Left lung (tissue), 10 donors: ENCODE measurements around the gene SCLY. TPM values are rescaled to one million over a fixed set of nuclear protein-coding genes. Genes with fewer than 3 reads are reported as not detected.

ENCODE experiments used
- ATAC-seq: fragments of 200-7000 bp; cut with Tn5 transposase; one replicate; pipeline ENCODE4 v1.9.1; 2020; ENCODE audit warnings: moderate library complexity
- DNase-seq, 4 donors: peaks; one replicate each; pipeline ENCODE4 v3.0.0-alpha.2; 2013 to 2020
- H3K27ac ChIP-seq, 2 donors: fragments of 200-600 bp; sonication (generic) in 1 of 2; one replicate each; pipeline versions ENCODE4 v1.5.0 to v1.8.0; 2020 to 2021
- H3K27me3 ChIP-seq, 2 donors: fragments of 200-600 bp; sonication (generic) in 1 of 2; one replicate each; pipeline versions ENCODE4 v1.5.0 to v1.8.0; 2020 to 2021
- H3K36me3 ChIP-seq, 2 donors: fragments of 200-600 bp; sonication (generic) in 1 of 2; one replicate each; pipeline versions ENCODE4 v1.5.0 to v1.8.0; 2020 to 2021
- H3K4me1 ChIP-seq, 2 donors: fragments of 200-600 bp; one replicate each; pipeline ENCODE4 v1.8.0; 2021
- H3K4me3 ChIP-seq, 2 donors: fragments of 200-600 bp; sonication (generic) in 1 of 2; one replicate each; pipeline versions ENCODE4 v1.5.0 to v1.8.0; 2020 to 2021; ENCODE audit warnings: mild to moderate bottlenecking in 1 of 2
- H3K9me3 ChIP-seq, 2 donors: fragments of 200-600 bp; sonication (generic) in 1 of 2; one replicate each; pipeline versions ENCODE4 v1.5.0 to v1.8.0; 2020 to 2021
- CTCF ChIP-seq, 2 donors: fragments of 200-600 bp; sonication (generic) in 1 of 2; IDR thresholded peaks; one replicate each; pipeline versions ENCODE4 v1.5.0 to v1.8.0; 2021; ENCODE audit warnings: antibody characterized with exemption in 2 of 2
- intact Hi-C, 2 donors: fragments of 100-400 bp; cut with DNase I; formaldehyde crosslinking; loops; one replicate each; pipeline versions ENCODE4 v1.11.2 to v1.14.2; 2022
- polyA plus RNA-seq, 6 donors: library from polyadenylated mRNA; unstranded; fragments of 120-200 nt; gene quantifications; one replicate each; pipeline ENCODE4 v1.2.1, GENCODE V29; 2013; ENCODE audit not compliant: insufficient read length in 6 of 6
- total RNA-seq, 2 donors: library from RNA; stranded (reverse); fragmentation: NEBNext Ultra II Directional; extraction: Animal tissue kit (Norgen Biotek cat#: 25700); gene quantifications; one replicate each; pipeline ENCODE4 v1.2.1, GENCODE V29; 2021
- donor health status: DM: no; HTN: yes; CAD: no.
- donor health status: DM: no; HTN: no; CAD: no.

The SCLY gene
- total and polyA plus RNA-seq, 8 donors = 10.9 to 20.9 (median 15.2) TPM

GRCh38 chr2:238039151-238039550 is 21.6 kb upstream of the SCLY start:
- no peaks in the 10 kb centered on the region for H3K27me3 ChIP-seq
- intact Hi-C loops = no loop called here
- no peak for ATAC-seq
- peaks cover 0 to 100% of the 10 kb centered on the region in 2 donors for H3K36me3 ChIP-seq
- H3K4me3 ChIP-seq = no peak overlapping the region
- TF ChIP-seq CTCF (IDR thresholded peaks at IDR 0.05) = no peak
- no peaks in the 10 kb centered on the region for H3K9me3 ChIP-seq
- DNase-seq = no peak
- no peak overlapping the region for H3K27ac ChIP-seq
- H3K4me1 ChIP-seq = no peaks in the 10 kb centered on the region

- peaks cover 0 to 99% of the 10 kb centered on the region in 2 donors for H3K36me3 ChIP-seq
- intact Hi-C loops = no loop called here
- no peak for TF ChIP-seq CTCF (IDR thresholded peaks at IDR 0.05)
Measured at GRCh38 chr2:238039985-238040384, 20.8 kb upstream of the SCLY start.

GRCh38 chr2:238040918-238041317 is 19.9 kb upstream of the SCLY start:
- Histone ChIP-seq H3K4me1 (no peaks in the 10 kb centered on the region), H3K27ac (no peak overlapping the region), H3K4me3 (no peak overlapping the region), H3K36me3 (peaks cover 0 to 96% of the 10 kb centered on the region in 2 donors), H3K27me3 (no peaks in the 10 kb centered on the region), H3K9me3 (no peaks in the 10 kb centered on the region)
- ATAC-seq (no peak), DNase-seq (no peak)
- no peak for TF ChIP-seq CTCF (IDR thresholded peaks at IDR 0.05)
- intact Hi-C loops = no loop called here

More at GRCh38 chr2:238039985-238040384, 20.8 kb upstream of the SCLY start:
- H3K9me3 ChIP-seq = no peaks in the 10 kb centered on the region
- H3K4me1 ChIP-seq = no peaks in the 10 kb centered on the region
- H3K4me3 ChIP-seq = no peak overlapping the region
- DNase-seq (no peak), ATAC-seq (no peak)
- H3K27ac ChIP-seq = no peak overlapping the region
- no peaks in the 10 kb centered on the region for H3K27me3 ChIP-seq

- no peak for ATAC-seq
- intact Hi-C loops = no loop called here
- no peak overlapping the region for H3K27ac ChIP-seq
- TF ChIP-seq CTCF (IDR thresholded peaks at IDR 0.05) = no peak
- H3K9me3 ChIP-seq = no peaks in the 10 kb centered on the region
- H3K4me3 ChIP-seq = no peak overlapping the region
- no peaks in the 10 kb centered on the region for H3K27me3 ChIP-seq
- no peak for DNase-seq
- no peaks in the 10 kb centered on the region for H3K4me1 ChIP-seq
- H3K36me3 ChIP-seq = peaks cover 0 to 92% of the 10 kb centered on the region in 2 donors
Measured at GRCh38 chr2:238042090-238042489, 18.7 kb upstream of the SCLY start.

- ATAC-seq (no peak), DNase-seq (no peak)
- no peak overlapping the region for H3K27ac ChIP-seq
- H3K9me3 ChIP-seq = peaks cover 0 to under 1% of the 10 kb centered on the region in 2 donors
- TF ChIP-seq CTCF (IDR thresholded peaks at IDR 0.05) = no peak
- H3K27me3 ChIP-seq = no peaks in the 10 kb centered on the region
- intact Hi-C loops = no loop called here
- peaks cover 0 to 83% of the 10 kb centered on the region in 2 donors for H3K36me3 ChIP-seq
- H3K4me1 ChIP-seq = no peaks in the 10 kb centered on the region
- H3K4me3 ChIP-seq = no peak overlapping the region
Measured at GRCh38 chr2:238042849-238043584, 17.8 kb upstream of the SCLY start.
